Measurements from ENCODE around the gene FBXW11.

The FBXW11 gene

GRCh38 chr5:171813813-171814490 is 192.5 kb downstream of the FBXW11 start:
- TF ChIP-seq CTCF (IDR thresholded peaks at IDR 0.05; ENCODE audit: low read depth, low read length, poor library complexity, severe bottlenecking) (no peak), EZH2phosphoT487 (IDR thresholded peaks at IDR 0.05; ENCODE audit: borderline replicate concordance, low read length) (no peak)
- H3K9me2 ChIP-seq (replicated peaks; ENCODE audit: control insufficient read depth, low read length), result no peaks in the 10 kb centered on the region
- H3K27me3 ChIP-seq (ENCODE audit: control insufficient read depth, low read length), result no peaks in the 10 kb centered on the region
- H3K36me3 ChIP-seq (ENCODE audit: control insufficient read depth, low read length), result no peaks in the 10 kb centered on the region
- H3F3A ChIP-seq (ENCODE audit: control insufficient read depth, insufficient read depth), result no peaks in the 10 kb centered on the region
- H3K9me3 ChIP-seq (ENCODE audit: control insufficient read depth, insufficient read depth, low read length), result no peaks in the 10 kb centered on the region
- no peak overlapping the region for H3K4me2 ChIP-seq (ENCODE audit: low read length)
- no peaks in the 10 kb centered on the region for H3K4me1 ChIP-seq (ENCODE audit: control insufficient read depth, low read length)
- H3K27ac ChIP-seq (ENCODE audit: low read depth, low read length), result no peak overlapping the region
- no peaks in the 10 kb centered on the region for H4K20me1 ChIP-seq (ENCODE audit: control insufficient read depth, insufficient read depth, low read depth, low read length)
- no peaks in the 10 kb centered on the region for H3K79me2 ChIP-seq (ENCODE audit: control insufficient read depth, low read length)
- H3K4me3 ChIP-seq (ENCODE audit: low read length), result no peak overlapping the region

- Histone ChIP-seq H3K27me3 (ENCODE audit: control insufficient read depth, low read length) (no peaks in the 10 kb centered on the region), H3K79me2 (ENCODE audit: control insufficient read depth, low read length) (no peaks in the 10 kb centered on the region), H3K9me2 (replicated peaks; ENCODE audit: control insufficient read depth, low read length) (no peaks in the 10 kb centered on the region), H3K27ac (ENCODE audit: low read depth, low read length) (no peak overlapping the region), H3K4me1 (ENCODE audit: control insufficient read depth, low read length) (no peaks in the 10 kb centered on the region), H3K4me2 (ENCODE audit: low read length) (no peak overlapping the region), H3F3A (ENCODE audit: control insufficient read depth, insufficient read depth) (no peaks in the 10 kb centered on the region), H3K36me3 (ENCODE audit: control insufficient read depth, low read length) (no peaks in the 10 kb centered on the region), H4K20me1 (ENCODE audit: control insufficient read depth, insufficient read depth, low read depth, low read length) (no peaks in the 10 kb centered on the region), H3K4me3 (ENCODE audit: low read length) (no peak overlapping the region), H3K9me3 (ENCODE audit: control insufficient read depth, insufficient read depth, low read length) (no peaks in the 10 kb centered on the region)
- TF ChIP-seq CTCF (IDR thresholded peaks at IDR 0.05; ENCODE audit: low read depth, low read length, poor library complexity, severe bottlenecking), result no peak
- TF ChIP-seq EZH2phosphoT487 (IDR thresholded peaks at IDR 0.05; ENCODE audit: borderline replicate concordance, low read length), result no peak
Measured at GRCh38 chr5:171813270-171813669, 193.2 kb downstream of the FBXW11 start.
